ENCODE data around the gene STXBP6. TPM values are rescaled to one million over a fixed set of nuclear protein-coding genes. Genes with fewer than 3 reads are reported as not detected.

Gene STXBP6
- total and polyA plus RNA-seq, 2 of the 13 experiments (the other 11 are each of a cell fraction or from before 2014, with no cell fraction given): 35.3 to 42.8 TPM

- TF ChIP-seq CEBPZ (IDR thresholded peaks at IDR 0.05; ENCODE audit: low read length) (no peak), ZBTB8A (CRISPR knock-in tag; IDR thresholded peaks at IDR 0.05; ENCODE audit: borderline replicate concordance, low read depth) (0 out of 2 replicates have a peak, but pooled peaks have one; percentile 59), PCBP1 (IDR thresholded peaks at IDR 0.05; ENCODE audit: borderline replicate concordance, low read depth, low read length) (no peak), ZNF703 (CRISPR knock-in tag; IDR thresholded peaks at IDR 0.05; ENCODE audit: borderline replicate concordance) (no peak), ZNF816 (CRISPR knock-in tag; IDR thresholded peaks at IDR 0.05; ENCODE audit: borderline replicate concordance) (peak; percentile 91), PAF1 (CRISPR knock-in tag; IDR thresholded peaks at IDR 0.05) (no peak), MXI1 (IDR thresholded peaks at IDR 0.05; ENCODE audit: borderline replicate concordance, low read depth, low read length) (0 out of 3 replicates have a peak, but pooled peaks have one; percentile 15), RBFOX2 (IDR thresholded peaks at IDR 0.05; ENCODE audit: low read depth, low read length) (peak; percentile 13; the same call in 1 of the 2 replicates), NFATC3 (CRISPR knock-in tag; IDR thresholded peaks at IDR 0.05) (no peak), TGIF2 (CRISPR knock-in tag; IDR thresholded peaks at IDR 0.05) (no peak; the same call in 1 of the 2 replicates), PHF21A (CRISPR knock-in tag; IDR thresholded peaks at IDR 0.05) (peak; percentile 95), NCOA2 (CRISPR knock-in tag; IDR thresholded peaks at IDR 0.05) (peak; percentile 89), ZNF609 (CRISPR knock-in tag; IDR thresholded peaks at IDR 0.05; ENCODE audit: borderline replicate concordance) (peak; percentile 60), IKZF1 (IDR thresholded peaks at IDR 0.05) (no peak), ZNF629 (CRISPR knock-in tag; conservative IDR thresholded peaks at IDR 0.05) (no peak), ZNF543 (CRISPR knock-in tag; IDR thresholded peaks at IDR 0.05) (no peak), ATAD3A (CRISPR knock-in tag; IDR thresholded peaks at IDR 0.05) (no peak), ATF7 (IDR thresholded peaks at IDR 0.05) (no peak), ATF7 (CRISPR knock-in tag; IDR thresholded peaks at IDR 0.05) (no peak; the same call in 1 of the 2 replicates), ZNF335 (CRISPR knock-in tag; IDR thresholded peaks at IDR 0.05) (peak; percentile 20; the same call in 1 of the 2 replicates), ZNF3 (CRISPR knock-in tag; IDR thresholded peaks at IDR 0.05) (peak; percentile 86), ZNF124 (CRISPR knock-in tag; IDR thresholded peaks at IDR 0.05) (peak; percentile 52), SIN3B (IDR thresholded peaks at IDR 0.05; ENCODE audit: low read length) (0 out of 2 replicates have a peak, but pooled peaks have one; percentile 15), SRF (IDR thresholded peaks at IDR 0.05; ENCODE audit: low read depth, low read length) (no peak), PHF5A (CRISPR knock-in tag; IDR thresholded peaks at IDR 0.05; ENCODE audit: low read depth, unreplicated experiment) (peak; percentile 20)
Measured at GRCh38 chr14:24839617-24840203, 210.2 kb downstream of the STXBP6 start (continued).

Data from HepG2 (cell line).